HG02610 (cell line): Measurements from ENCODE around the gene BHLHA9.
"Not testable (repeated sequence)": the region's sequence is repeated elsewhere in the genome, so short reads cannot be mapped to it uniquely, and the experiment has no call there.

Experiments used
- ATAC-seq: cut with Tn5 transposase; IDR thresholded peaks from one replicate; pipeline ENCODE4 v1.9.1; 2021; ENCODE audit warnings: mild to moderate bottlenecking, moderate library complexity; ENCODE audit not compliant: unreplicated experiment

The BHLHA9 gene

DNA sequence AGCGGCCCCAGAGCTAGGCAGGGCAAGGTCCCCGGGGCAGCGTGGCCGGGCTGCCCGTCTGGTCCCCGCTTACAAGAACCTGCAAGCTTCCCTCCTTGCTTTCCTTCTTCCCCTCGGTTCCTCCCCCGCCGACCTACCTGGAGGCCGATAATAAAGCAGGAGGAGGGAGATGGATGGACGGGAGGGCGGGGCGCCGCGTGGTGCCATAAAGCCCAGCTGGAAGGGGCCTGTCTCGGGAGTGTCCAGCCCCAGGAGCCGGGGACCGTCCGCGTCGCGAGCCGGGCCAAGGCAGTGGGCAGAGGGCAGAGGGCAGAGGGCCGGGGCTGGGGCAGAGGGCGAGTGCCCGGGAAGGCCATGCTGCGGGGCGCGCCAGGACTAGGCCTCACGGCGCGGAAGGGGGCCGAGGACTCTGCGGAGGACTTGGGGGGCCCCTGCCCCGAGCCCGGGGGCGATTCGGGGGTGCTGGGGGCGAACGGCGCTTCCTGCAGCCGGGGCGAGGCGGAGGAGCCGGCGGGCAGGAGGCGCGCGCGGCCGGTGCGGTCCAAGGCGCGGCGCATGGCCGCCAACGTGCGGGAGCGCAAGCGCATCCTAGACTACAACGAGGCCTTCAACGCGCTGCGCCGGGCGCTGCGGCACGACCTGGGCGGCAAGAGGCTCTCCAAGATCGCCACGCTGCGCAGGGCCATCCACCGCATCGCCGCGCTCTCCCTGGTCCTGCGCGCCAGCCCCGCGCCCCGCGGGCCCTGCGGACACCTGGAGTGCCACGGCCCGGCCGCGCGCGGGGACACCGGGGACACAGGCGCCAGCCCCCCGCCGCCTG is at the start of gene BHLHA9:
Gene BHLHA9 (plus strand): TSS at position 235 of the 820 bp plus-strand sequence. CDS start 120 bp downstream, at position 355.
- ATAC-seq: no peak

DNA sequence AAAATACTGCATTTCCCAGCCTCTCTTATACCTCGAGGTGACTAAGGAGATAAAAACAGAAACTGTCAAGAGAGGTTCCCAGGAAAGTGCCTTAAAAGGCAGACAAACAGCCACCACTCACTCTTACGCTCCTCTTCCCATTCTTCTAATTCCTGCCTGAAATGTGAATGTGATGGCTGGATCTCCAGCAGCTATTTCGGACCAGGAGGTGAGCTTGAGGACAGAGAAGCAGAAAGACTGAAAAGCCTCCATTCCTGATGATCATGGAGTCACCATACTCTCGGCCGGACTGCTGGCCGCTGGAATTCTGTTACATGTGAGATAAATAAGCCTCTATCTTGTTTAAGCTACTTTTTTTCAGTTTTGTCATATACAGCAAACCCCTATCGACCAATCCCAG is 49.0 kb upstream of the BHLHA9 start:
- no peak for ATAC-seq

DNA sequence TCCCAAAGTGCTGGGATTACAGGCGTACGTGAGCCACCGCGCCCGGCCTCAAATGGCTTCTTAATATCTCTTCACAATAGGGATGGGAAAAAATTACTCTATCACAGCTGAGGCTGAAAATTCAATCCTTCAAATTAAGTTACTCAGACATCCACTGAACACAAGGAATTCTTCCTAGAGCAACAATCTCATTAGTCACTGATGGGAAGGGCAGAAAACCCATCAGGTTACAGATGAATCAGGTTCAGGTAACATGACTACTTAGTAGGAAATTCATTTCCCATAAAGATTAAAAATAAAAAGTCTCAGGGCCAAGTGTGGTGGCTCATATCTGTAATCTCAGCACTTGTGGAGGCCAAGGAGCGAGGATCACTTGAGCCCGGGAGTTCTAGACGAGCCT is 47.9 kb upstream of the BHLHA9 start:
- ATAC-seq: no peak

DNA sequence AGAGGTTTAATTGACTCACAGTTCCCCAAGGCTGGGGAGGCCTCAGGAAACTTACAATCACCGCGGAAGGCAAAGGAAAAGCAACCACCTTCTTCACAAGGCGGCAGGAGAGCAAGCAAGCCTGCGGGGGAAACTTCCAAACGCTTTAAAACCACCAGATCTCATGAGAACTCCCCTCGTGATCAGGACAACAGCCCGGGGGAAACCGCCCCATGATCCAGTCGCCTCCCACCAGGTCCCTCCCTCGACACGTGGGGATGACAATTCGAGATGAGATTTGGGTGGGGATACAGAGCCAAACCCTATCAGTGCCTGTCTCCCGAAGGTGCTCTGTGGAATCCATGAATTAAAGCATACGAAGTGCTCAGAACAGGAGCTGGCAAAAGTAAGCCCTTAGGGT is 46.6 kb upstream of the BHLHA9 start:
- ATAC-seq: no peak

DNA sequence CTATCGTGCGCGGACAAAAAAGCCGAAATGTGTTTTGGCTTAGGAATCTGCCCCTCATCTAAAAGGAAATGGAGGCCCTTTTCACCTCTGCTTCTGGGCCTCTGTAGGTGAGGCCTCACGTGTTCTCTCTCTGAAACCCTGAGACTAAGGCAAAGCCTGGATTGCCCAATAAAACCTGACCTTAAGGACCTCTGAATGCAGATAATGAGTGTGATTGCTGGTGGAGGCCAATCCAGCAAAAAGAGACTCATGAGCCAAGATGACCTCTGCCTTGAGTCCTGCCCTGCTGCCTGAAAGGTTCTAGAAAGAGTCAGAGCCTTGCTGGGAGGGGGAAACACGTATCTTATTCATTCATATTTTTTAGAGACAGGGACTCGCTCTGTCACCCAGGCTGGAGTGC is 45.9 kb upstream of the BHLHA9 start:
- ATAC-seq: no peak

DNA sequence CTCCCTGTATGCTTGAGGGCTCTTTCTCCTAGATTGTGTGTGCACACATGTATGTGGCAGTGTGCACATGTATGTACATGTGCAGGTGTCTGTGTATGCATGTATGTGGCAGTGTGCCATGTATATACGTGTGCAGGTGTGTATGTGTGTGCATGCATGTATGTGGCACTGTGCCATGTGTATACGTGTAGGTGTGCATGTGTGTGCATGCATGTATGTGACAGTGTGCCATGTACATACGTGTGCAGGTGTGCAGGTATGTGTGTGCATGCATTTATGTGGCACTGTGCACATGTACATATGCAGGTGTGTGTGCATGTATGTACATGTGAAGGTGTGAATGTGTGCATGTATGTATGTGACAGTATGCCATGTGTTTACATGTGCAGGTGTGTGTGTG is 43.9 kb upstream of the BHLHA9 start:
- no peak for ATAC-seq

DNA sequence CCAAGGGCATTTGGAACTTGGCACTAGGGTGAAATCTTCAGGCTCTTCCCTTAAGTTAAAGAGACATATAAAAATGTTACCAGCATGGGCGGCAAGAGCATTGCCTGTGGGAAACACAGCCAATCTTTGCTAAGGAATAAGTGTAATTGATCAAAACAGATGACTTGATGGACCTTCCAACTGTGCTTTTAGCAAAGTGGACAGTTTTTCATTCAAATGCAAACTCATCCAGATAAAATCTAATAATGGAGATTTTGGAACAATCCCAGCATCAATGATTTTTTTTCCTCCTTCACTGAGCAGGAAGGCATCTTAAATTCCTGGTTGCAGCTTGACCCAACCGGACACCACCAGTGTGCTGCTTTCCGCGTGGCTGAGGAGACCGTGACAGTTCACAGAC is 42.9 kb upstream of the BHLHA9 start:
- no peak for ATAC-seq

DNA sequence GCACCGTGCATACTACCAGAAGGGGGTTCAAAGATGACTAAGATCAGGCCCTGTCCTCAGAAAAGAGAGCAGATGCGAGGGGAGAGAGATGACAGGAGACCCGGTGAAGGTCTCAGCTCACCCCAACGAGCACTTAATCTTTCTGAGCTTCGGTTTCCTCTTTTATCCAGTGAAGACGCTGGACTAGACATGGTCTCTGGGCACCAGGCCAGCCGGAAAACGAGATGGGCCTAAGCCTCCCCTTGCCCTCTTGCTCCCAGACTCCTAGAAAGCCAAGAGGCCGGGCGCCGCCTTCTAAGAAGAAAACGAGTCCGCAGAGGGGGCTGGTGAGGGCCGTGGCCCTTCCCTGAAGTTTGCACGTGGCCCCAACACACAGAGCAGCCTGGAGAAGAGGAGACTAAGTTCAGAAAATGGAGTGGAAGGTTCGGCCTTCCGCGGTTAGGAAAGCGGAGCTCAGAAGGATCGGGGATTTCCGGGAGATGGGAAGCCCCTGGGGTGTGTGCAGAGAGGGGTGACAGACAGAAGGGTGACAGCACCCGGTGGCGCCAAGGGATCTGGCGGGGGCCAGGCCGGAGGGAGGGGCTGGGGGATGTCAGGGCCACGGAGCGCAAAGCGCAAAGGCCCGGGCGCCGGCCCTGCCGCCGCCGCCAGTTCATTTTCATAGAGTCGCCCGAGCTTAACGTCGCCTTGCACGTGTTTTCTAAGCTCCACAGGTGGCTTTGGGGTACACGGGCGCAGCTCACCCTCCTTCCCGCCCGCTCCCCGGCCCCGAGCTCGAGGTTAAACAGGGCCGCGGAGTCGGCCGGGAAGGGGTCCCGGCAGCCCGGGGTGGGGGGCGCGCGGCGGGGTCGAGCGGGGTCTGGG is 42.1 kb upstream of the BHLHA9 start:
- peak; percentile 54 for ATAC-seq

DNA sequence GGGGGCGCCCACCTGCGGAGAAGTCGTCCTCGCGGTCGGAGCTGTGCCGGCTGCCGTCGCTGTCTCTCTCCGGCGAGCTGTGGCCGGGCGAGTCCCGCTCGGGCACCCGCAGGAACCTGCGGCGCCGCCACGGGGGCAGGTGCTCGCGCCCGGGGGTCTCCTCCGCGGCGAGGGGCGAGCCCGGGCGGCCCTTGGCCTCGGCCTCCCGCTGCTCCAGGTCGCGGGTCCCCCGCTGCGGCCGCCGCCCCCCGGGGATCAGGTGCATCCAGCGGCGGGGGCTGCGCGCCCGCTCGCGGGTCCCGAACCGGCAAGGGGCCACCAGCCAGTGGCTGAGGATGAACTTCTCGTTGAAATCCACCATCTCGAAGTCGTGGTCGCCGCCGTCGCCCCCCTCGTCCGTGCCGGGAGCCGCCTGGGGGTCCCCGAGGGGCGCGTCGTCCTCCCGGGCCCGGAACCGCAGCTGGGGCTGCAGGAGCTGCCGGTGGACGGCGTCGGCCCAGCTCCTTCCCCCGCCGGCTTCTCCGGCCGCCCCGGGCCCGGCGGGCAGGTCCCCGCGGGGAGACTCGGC is 41.4 kb upstream of the BHLHA9 start:
- no peak for ATAC-seq

DNA sequence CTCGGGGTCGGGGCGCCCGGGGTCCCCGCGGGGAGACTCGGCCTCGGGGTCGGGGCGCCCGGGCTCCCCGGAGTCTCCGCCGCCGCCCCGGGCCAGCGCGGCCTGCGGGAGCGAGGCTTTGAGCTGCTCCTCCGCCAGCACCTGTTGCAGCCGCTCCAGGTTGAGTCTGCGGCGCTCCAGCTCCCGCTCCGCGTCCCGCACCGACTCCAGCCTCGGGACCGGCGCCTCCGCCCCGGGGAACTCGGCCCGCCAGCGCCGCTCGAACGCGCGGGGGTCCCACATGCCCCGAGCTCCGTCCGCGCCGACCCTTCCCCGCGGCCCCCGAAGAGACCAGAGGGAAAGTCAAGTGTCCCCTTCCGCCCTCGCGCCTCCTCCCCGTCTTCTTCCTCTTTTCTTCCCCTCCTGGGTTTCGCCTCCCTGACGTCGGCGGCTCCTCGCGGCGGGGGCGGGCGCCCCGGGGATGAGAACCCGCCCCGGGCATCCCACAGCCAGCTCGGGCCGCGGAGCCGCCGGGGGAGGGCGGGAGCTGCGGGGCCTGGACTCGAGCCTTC is 40.8 kb upstream of the BHLHA9 start:
- peak; percentile 53 for ATAC-seq

DNA sequence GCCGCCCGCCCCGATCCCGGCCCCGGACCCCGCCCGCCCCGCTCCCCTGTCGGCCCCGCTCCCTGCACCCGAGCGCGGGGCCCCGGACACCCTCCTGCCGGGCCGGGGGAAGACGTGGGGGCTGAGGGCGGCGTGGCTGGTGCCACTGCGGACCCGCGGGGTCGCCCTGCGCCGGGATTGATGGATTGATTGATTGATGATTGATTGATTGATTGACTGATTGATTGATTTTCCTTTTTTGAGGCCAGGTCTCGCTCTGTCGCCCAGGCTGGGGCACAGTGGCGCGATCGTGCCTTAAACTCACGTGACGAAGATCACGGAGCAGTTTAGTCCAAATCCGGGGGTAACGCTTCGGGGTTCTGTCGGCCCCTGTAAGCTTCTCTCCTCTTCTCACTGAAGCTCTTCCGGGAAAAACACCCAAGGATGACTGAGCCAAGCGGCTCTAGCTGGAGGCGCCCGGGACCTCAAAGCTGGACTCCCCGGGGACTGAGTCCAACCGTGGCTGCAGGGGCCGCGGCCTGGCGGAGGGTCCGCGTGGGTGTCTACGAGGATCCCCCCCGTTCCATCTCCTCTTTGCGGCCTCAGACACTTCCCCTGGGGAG is 40.2 kb upstream of the BHLHA9 start:
- ATAC-seq: no peak

DNA sequence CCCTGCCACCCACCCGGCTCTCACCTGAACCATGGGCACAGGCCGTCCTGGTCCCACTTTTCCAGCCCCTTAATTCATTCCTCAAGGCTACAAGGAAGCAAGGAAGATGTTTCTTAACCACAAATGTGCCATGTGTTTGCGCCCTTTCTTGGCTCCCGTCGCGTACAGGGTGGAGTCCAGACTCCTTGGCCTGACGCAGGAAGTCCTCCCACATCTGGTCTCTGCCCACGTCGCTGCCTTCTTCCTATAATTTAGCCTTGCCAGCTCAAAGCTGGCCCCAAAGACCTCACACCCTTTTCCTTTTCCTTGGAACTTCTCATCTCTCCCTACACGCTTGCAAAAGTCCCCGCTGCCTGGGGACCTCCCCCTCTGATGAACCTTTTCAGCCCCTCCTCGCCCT is 38.8 kb upstream of the BHLHA9 start:
- no peak for ATAC-seq

DNA sequence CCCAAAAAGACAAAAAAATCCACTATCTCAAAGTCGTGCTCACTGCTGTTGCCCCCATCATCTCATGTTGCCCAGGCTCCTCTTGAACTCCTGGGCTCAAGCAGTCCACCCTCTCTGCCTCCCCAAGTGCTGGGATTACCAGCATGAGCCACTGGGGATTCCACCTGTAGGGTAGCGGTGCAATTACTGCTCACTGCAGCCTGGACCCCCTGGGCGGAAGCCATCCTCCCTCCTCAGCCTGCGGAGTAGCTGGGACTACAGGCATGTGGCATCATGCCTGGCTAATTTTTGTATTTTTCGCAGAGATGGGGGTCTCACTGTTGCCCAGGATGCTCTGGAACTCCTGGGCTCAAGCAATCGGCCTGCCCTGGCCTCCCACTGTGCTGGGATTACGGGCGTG is 37.9 kb upstream of the BHLHA9 start:
- ATAC-seq: no peak

DNA sequence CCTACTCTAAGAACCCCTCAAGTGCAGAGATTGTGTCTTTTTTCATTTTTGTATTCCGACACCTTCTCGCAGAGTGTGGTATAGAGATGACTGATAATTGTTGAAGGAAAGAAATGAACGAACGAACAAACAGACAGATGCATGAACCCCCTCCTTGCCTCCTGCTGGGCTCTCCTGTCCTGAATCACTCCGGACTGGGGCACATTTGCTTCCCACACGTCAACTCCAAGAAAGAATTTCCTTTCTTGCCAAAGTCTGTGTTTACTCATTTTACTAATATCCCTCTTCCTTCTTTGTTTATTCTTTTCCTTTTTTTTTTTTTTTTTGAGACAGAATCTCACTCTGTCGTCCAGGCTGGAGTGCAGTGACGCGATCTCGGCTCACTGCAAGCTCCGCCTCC is 37.5 kb upstream of the BHLHA9 start:
- no peak for ATAC-seq

DNA sequence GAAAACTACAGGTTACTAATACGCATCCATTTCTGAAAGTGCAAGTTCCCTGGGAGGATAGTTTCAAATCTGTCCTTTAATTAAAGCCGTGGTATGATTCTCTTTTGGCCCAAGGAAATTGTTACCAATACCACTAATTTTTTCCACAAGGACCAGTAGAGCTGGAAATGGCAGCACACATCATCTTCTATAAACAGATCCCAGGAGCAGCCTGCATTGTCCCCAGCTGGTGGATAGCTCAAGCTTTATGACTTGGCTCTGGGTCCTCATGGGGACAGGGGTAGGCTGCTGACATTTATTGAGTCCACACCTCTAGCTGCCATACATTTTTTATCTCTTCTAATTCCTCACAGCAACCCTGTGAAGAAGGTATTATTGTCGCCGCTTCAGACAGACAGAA is 35.8 kb upstream of the BHLHA9 start:
- ATAC-seq: no peak

DNA sequence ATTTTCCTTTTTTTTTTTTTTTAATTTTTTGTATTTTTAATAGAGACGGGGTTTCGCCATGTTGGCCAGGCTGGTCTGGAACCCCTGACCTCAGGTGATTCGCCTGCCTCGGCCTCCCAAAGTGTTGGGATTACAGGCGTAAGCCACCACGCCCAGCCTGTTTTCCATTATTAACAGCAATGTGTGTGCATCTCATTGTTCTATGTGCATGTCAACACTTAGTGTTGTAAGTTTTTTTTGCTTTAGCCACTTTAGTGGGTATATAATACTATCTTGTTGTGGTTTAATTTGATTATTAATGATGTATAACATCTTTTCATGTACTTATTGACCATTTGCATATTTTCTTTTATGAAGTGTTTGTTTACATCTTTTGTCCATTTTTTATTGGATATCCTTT is 32.8 kb upstream of the BHLHA9 start:
- no peak for ATAC-seq

DNA sequence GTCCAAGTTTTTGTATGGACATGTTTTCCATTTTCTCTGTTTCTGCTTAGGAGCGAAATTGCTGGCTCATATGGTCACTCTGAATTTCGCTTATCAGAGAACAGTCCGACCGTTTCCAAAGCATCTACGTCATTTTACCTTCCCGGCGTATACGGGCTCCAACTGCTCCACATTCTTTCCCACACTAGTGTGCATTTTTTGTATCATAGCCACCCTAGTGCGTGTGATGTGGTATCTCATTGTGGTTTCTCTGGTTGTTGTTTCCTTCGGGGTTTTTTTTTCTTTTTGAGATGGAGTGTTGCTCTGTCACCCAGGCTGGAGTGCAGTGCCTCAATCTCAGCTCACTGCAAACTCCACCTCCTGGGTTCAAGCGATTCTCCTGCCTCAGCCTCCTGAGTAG is 31.0 kb upstream of the BHLHA9 start:
- no peak for ATAC-seq

DNA sequence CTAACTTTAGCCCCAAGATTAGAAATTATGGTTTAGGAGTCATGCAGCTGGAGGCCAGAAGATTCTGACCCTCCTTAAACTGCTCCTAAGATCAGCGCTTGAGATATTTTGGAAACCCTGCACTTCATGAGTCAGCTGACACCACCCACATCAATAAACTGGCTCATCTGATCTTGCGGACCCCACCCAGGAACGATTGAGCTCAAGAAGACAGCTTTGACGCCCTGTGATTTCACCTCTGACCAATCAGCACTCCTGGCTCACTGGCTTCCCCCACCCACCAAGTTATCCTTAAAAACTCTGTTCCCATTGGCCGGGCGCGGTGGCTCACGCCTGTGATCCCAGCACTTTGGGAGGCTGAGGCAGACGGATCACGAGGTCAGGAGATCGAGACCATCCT is 29.8 kb upstream of the BHLHA9 start:
- ATAC-seq: not testable (repeated sequence)

DNA sequence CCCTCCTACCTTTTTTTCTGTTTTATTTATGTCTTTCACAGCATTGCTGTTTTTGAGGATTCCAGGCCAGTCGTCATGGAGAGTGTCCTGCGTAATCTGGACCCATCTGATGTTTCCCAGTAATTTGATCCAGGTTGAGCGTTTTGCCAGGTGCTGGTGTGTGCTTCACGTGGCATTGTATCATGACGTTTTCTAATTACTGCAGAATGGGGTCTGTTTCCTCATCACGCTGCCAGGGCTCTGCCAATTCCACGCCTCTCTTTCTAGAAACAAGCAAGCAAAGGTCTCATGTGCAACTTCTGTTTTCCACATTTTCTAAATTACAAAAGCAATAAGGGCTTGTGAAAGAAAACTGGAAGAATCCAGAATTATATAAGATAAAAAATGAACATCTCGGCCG is 28.3 kb upstream of the BHLHA9 start:
- no peak for ATAC-seq

DNA sequence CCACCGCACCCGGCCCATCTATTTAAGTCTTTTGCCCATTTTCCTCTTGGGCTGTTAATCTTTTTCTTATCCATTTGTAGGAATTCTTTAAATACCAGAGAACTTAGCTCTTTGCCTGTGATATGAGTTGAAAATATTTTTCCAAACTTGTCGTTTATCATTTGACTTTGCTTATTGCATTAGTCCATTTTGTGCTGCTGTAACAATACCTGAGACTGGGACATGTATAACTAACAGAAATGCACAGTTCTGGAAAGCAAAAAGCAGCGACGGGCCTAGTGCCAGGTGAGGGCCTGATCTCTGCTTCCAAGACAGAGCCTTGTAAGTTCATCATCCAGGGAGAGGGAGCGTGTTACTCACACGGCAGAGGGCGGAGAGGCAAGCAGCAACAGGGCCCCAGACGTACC is 25.6 kb upstream of the BHLHA9 start:
- ATAC-seq: no peak
